A673 (cell line): ENCODE measurements around the gene EPN2.

Experiments
- CTCF ChIP-seq: fragments of 300-800, 200-600 bp; sonication (generic); conservative IDR thresholded peaks from 2 replicates; pipeline ENCODE4 v1.5.1; 2017; ENCODE audit warnings: low read depth, mild to moderate bottlenecking, antibody characterized with exemption, low read length, moderate library complexity, mixed read lengths
- EZH2 ChIP-seq: fragments of 200-600 bp; sonication (generic); IDR thresholded peaks from 2 replicates; pipeline ENCODE4 v1.6.1; 2017; ENCODE audit warnings: borderline replicate concordance, low read depth, mild to moderate bottlenecking, mixed read lengths, antibody characterized with exemption, low read length; ENCODE audit not compliant: poor library complexity, severe bottlenecking

GRCh38 chr17:19328441-19329061, 91.4 kb downstream of the EPN2 start:
- no peak for TF ChIP-seq EZH2
- no peak for TF ChIP-seq CTCF
